Kidney (tissue), 14 donors: ENCODE results near the gene EMC10. TPM values are rescaled to one million over a fixed set of nuclear protein-coding genes. Genes with fewer than 3 reads are reported as not detected.

Experiments
- DNase-seq, 5 donors: peaks; one replicate each; pipeline ENCODE4 v3.0.0-alpha.2; 2013 to 2020
- FAIRE-seq: peaks from 2 replicates; lab custom pipeline; 2012; peaks lifted over from hg19 to GRCh38; lab: Jason Lieb, UNC
- H3K27ac ChIP-seq, 2 donors: one replicate each; pipeline ENCODE4 v1.7.0; 2013; ENCODE audit warnings: low read depth in 2 of 2, low read length in 2 of 2, inconsistent platforms in 1 of 2
- H3K27me3 ChIP-seq: one replicate; pipeline ENCODE4 v1.7.1; 2013; ENCODE audit warnings: low read length, inconsistent platforms; ENCODE audit not compliant: control insufficient read depth, insufficient read depth
- H3K36me3 ChIP-seq, 3 donors: one replicate each; pipeline versions ENCODE4 v1.7.0 to v1.7.1; 2013; ENCODE audit warnings: low read length in 3 of 3, control low read depth in 1 of 3, inconsistent platforms in 1 of 3; ENCODE audit not compliant: insufficient read depth in 3 of 3, control insufficient read depth in 2 of 3
- H3K4me1 ChIP-seq, 3 donors: one replicate each; pipeline versions ENCODE4 v1.7.0 to v1.7.1; 2013; ENCODE audit warnings: low read length in 3 of 3, inconsistent platforms in 1 of 3, low read depth in 1 of 3; ENCODE audit not compliant: control insufficient read depth in 2 of 3, insufficient read depth in 2 of 3
- H3K4me3 ChIP-seq, 3 donors: one replicate each; pipeline versions ENCODE4 v1.7.0 to v1.8.1; 2013; ENCODE audit warnings: low read length in 3 of 3, control low read depth in 1 of 3, inconsistent platforms in 1 of 3
- H3K9ac ChIP-seq, 3 donors: one replicate each; pipeline versions ENCODE4 v1.7.0 to v1.7.1; 2013; ENCODE audit warnings: low read length in 3 of 3, control low read depth in 1 of 3, inconsistent platforms in 1 of 3
- H3K9me3 ChIP-seq, 3 donors: one replicate each; pipeline versions ENCODE4 v1.7.0 to v1.7.1; 2013; ENCODE audit warnings: low read length in 3 of 3, control low read depth in 1 of 3, inconsistent platforms in 1 of 3; ENCODE audit not compliant: control insufficient read depth in 2 of 3, insufficient read depth in 1 of 3
- CTCF ChIP-seq: IDR thresholded peaks from 3 replicates; pipeline ENCODE4 v1.5.1; 2012; ENCODE audit warnings: mild to moderate bottlenecking, moderate library complexity, borderline replicate concordance; ENCODE audit not compliant: insufficient read depth; ENCODE audit errors: extremely low read depth
- intact Hi-C: fragments of 100-400 bp; cut with DNase I; formaldehyde crosslinking; loops from one replicate; pipeline ENCODE4 v1.11.1; 2022
- polyA plus RNA-seq: library from polyadenylated mRNA; stranded (reverse); fragments of 350-450 nt; fragmentation: Illumina TruSeq; extraction: RNeasy Lipid Tissue Mini Kit (QIAGEN cat#74804); gene quantifications from one replicate; pipeline ENCODE4 v1.2.3, GENCODE V29; 2014; ENCODE audit warnings: low read depth, low replicate concordance; ENCODE audit not compliant: insufficient read depth
- total RNA-seq: library from RNA; stranded (reverse); fragmentation: NEBNext Ultra II Directional; extraction: Animal tissue kit (Norgen Biotek cat#: 25700); gene quantifications from one replicate; pipeline ENCODE4 v1.2.1, GENCODE V29; 2021
- donor health status: control.
- donor health status: control.
- donor health status: control.
- donor health status: control.
- donor health status: control.
- donor health status: DM: yes; HTN: yes; CAD: no.
- donor health status: Normal renal cell carcinoma (clear cell type).

Gene EMC10
- total and polyA plus RNA-seq, 2 donors from 2014 or later, result 184 to 199 TPM

GRCh38 chr19:50512112-50512998 lies 36.0 kb downstream of the EMC10 start:
- DNase-seq, result peak in 3 of 5 donors; percentile 19 to 90 (median 80)
- no peaks in the 10 kb centered on the region for H3K27me3 ChIP-seq
- H3K9me3 ChIP-seq, result no peaks in the 10 kb centered on the region
- FAIRE-seq, result no peak
- H3K36me3 ChIP-seq, result no peaks in the 10 kb centered on the region
- H3K9ac ChIP-seq, result peak overlapping the region in 1 of 3 donors; percentile 46
- intact Hi-C loops, result no loop called here
- H3K4me1 ChIP-seq, result peaks cover 0 to 9% (median 6%) of the 10 kb centered on the region in 3 donors
- peak overlapping the region in 1 of 3 donors; percentile 75 for H3K4me3 ChIP-seq
- TF ChIP-seq CTCF, result no peak
- no peak overlapping the region for H3K27ac ChIP-seq

DNA sequence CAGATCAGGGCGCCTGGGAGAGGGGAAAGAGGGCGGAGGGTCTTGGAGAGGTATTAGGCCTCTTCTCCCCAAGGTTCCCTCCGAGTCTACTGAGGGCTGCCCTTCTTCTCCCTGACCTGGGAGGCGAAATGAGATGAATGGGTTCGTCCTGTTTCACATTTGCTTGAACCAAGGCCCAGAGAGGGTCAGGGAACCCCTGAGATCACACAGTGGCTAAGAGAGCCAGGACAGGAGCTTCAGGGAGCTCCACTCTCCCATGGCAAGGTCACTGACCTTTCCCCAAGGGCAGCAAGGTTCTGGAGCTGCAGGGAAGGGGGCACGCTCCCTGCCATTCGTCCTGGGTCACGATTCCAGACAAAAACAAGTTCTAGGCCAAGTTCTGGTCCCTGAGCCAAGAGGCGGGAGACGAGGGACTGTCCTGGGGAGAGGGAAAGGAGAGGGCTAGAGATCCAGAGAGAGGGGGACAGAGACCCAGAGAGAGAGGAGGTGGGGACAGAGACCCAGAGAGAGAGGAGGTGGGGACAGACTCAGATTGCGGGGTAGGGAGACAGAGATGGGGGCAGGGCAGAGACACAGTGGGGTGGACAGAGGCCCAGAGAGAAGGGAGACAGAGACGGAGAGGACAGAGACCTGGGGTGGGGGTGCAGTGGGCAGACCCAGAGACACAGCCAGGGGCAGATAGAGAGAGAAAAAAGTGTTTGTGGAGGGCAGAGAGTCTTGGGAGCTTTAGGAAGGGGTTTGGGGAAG lies 36.9 kb downstream of the EMC10 start:
- H3K36me3 ChIP-seq, result no peaks in the 10 kb centered on the region
- H3K9me3 ChIP-seq, result no peaks in the 10 kb centered on the region
- peaks cover 0 to 9% (median 6%) of the 10 kb centered on the region in 3 donors for H3K4me1 ChIP-seq
- no peak for TF ChIP-seq CTCF
- H3K9ac ChIP-seq, result peak overlapping the region in 2 of 3 donors; percentile 32 to 46
- H3K4me3 ChIP-seq, result peak overlapping the region in 2 of 3 donors; percentile 52 to 61
- intact Hi-C loops, result no loop called here
- H3K27ac ChIP-seq, result peak overlapping the region in 1 of 2 donors; percentile 32
- peak in 2 of 5 donors; percentile 30 to 59 for DNase-seq
- no peak for FAIRE-seq
- no peaks in the 10 kb centered on the region for H3K27me3 ChIP-seq

DNA sequence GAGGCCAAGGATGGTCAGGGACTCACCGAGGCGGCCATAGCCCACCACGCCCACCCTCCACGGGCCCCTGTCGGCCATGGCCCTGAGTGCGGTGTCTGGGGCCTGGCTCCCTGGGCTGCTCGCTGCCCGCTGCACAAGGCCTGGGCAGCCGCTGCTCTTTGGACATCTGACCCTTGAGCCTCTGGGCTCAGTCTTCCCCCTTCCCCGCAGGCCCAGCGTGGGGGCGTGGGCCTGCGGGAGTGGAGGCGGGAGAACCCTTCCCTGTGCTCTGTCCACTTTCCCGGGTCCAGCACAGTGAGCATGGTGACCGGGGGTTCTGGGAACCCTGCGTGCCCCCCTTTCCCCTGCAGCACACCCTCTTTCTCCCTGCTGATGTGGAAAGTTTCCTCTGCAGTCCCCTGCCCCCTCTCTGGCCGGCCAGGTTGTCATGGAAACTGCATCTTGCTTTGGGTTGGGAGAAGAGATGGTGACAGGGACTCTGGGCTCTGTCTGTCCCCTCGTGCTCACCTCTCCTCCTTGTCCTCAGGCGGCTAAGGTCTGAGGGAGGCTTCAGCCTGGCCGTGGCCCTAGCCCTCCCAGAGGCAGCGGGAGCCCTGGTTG lies 37.5 kb downstream of the EMC10 start, which contains the start of gene ASPDH:
TSS of gene ASPDH (minus strand) at position 168 of the 600 bp plus-strand sequence. CDS start at position 78, 90 bp downstream.
- peak within 1 kb of the TSS in 2 of 3 donors; percentile 52 to 61 for H3K4me3 ChIP-seq
- TF ChIP-seq CTCF, result no peak
- H3K27ac ChIP-seq, result peak within 1 kb of the TSS in 1 of 2 donors; percentile 32
- H3K4me1 ChIP-seq, result peaks cover 0 to 9% (median 6%) of the 10 kb centered on the region in 3 donors
- intact Hi-C loops, result no loop called here
- H3K9ac ChIP-seq, result peak within 1 kb of the TSS in 2 of 3 donors; percentile 32 to 46
- H3K27me3 ChIP-seq, result no peaks in the 10 kb centered on the region
- H3K9me3 ChIP-seq, result no peaks in the 10 kb centered on the region
- no peaks in the 10 kb centered on the region for H3K36me3 ChIP-seq
- FAIRE-seq (no peak), DNase-seq (peak in 3 of 5 donors; percentile 25 to 68 (median 55))
